Dedifferentiated amniotic fluid mesenchymal stem cell (primary cell): ENCODE measurements around the gene SLC16A6.
"Not testable (repeated sequence)": the region's sequence is repeated elsewhere in the genome, so short reads cannot be mapped to it uniquely, and the experiment has no call there.

Experiments used
- DNase-seq: peaks from one replicate; pipeline ENCODE4 v3.0.0-alpha.2; 2016; ENCODE audit errors: extremely low spot score

The SLC16A6 gene

DNA sequence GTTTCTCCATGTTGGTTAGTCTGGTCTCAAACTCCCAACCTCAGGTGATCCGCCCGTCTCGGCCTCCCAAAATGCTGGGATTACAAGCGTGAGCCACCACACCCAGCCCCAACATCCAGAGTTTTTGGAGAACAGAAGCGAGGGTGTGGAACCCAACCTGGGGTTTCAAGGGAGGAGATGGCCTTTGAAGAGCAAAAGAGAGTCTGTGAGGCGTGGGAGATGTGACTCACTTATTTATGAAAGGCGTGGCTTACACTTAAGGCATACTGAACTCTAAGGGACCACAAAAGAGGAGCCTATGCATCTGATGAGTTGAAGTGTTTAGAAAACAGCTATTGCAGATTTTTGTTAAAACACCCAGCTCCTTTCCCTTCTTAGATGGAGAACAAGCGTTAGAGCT is 19.2 kb upstream of the SLC16A6 start:
- no peak for DNase-seq

- DNase-seq = not testable (repeated sequence)
Measured at GRCh38 chr17:68309066-68309670, 18.2 kb upstream of the SLC16A6 start.

DNA sequence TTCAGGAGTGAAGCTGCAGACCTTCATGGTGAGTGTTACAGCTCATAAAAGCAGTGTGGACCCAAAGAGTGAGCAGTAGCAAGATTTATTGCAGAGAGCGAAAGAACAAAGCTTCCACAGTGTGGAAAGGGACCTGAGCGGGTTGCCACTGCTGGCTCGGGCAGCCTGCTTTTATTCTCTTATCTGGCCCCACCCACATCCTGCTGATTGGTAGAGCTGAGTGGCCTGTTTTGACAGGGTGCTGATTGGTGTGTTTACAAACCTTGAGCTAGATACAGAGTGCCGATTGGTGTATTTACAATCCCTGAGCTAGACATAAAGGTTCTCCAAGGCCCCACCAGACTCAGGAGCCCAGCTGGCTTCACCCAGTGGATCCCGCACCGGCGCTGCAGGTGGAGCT is 17.6 kb upstream of the SLC16A6 start:
- not testable (repeated sequence) for DNase-seq

DNA sequence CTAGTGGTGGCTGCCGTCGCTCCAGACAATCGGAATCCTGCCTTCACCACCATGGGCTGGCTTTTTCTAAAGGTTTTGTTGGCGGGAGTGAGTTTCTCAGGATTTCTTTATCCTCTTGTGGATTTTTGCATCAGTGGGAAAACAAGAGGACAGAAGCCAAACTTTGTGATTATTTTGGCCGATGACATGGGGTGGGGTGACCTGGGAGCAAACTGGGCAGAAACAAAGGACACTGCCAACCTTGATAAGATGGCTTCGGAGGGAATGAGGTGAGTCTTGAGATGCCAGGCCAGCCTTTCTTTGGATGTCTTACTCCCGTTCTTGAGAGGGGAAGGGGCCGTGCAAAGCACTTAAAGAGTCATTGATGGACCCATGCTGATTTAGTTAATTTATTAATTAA is 16.5 kb upstream of the SLC16A6 start:
- DNase-seq = no peak

GRCh38 chr17:68306819-68307218 is 15.9 kb upstream of the SLC16A6 start:
- no peak for DNase-seq

GRCh38 chr17:68305142-68305541 is 14.2 kb upstream of the SLC16A6 start:
- no peak for DNase-seq

DNA sequence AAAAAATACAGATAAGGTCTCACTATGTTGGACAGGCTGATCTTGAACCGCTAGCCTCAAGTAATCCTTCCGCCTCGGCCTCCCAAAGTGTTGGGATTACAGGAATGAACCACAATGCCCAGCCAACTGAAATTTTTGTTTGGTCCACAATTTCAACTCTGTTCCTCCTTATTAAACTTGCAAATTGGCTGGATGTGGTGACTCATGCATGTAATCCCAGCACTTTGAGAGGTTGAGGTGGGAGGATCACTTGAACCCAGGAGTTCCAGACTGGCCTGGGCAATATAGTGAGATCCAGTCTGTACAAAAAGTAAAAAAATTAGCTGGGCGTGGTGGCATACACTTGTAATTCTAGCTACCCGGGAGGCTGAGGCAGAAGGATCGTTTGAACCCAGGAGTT is 13.8 kb upstream of the SLC16A6 start:
- no peak for DNase-seq

- no peak for DNase-seq
Measured at GRCh38 chr17:68302666-68303065, 11.7 kb upstream of the SLC16A6 start.

- no peak for DNase-seq
Measured at GRCh38 chr17:68302066-68302564, 11.2 kb upstream of the SLC16A6 start.

GRCh38 chr17:68301438-68301959 is 10.6 kb upstream of the SLC16A6 start:
- DNase-seq = no peak

DNA sequence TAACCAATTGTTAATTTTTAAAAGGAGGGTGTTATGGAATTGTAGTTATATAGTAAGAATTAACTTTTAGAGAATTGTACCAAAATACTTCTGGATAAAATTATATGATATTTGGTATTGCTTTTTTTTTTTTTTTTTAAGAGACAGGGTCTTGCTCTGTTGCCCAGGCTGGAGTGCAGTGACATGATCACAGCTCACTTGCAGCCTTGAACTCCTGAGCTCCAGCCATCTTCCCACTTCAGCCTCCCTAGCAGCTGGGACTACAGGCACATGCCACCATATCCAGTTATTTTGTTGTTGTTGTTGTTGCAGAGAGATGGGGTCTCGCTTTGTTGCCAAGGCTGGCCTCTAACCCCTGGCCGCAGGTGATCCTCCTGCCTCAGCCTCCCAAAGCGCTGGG is 8.9 kb upstream of the SLC16A6 start:
- no peak for DNase-seq

- DNase-seq = no peak
Measured at GRCh38 chr17:68298601-68299000, 7.7 kb upstream of the SLC16A6 start.

- DNase-seq = peak; percentile 12
Measured at GRCh38 chr17:68297195-68297594, 6.3 kb upstream of the SLC16A6 start.

DNA sequence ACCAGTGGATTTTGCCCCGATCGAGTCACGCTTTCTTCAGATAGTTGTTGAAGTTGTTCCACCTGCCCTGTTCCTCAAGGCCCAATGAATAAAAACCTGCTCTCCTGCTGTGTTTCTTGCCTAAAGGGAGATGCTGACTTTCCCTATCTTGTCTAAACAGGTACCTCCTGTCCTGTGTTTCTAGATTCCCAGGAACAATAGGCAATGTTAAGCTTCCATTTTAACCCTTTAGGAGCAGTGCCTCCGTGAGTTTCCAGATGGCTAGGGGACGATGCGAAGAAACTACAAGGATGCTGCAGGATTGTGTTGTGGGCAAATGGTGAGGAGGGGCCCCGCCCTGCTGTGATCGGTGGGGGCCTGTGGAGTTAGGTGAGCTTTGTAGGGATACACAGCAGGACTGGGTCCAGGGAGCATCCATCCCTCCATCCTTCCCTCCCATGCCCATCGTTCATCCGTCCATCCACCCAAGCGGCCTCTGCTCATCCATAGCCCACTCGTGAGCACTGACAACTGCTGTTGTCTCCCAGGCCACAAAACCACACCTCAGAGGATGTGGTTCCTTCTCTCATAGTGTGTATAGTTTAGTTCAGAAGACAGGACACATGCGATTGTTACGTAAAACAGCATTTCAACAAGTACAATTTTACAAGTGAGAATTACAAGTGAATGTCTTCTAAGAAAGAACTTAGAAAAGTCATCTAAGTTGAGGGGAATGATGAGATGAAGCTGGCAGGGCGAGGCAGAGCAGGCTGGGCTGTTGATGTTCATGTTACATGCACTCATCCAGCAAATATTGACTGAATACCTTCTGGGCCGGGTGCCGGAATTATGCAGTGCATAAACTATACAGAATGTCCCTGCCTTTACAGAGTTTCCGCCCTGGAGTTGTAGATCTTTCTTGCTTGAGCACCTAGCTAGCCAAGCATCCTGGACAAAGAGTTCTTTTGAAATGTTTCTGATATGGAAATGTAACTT is 5.6 kb upstream of the SLC16A6 start:
- no peak for DNase-seq

DNA sequence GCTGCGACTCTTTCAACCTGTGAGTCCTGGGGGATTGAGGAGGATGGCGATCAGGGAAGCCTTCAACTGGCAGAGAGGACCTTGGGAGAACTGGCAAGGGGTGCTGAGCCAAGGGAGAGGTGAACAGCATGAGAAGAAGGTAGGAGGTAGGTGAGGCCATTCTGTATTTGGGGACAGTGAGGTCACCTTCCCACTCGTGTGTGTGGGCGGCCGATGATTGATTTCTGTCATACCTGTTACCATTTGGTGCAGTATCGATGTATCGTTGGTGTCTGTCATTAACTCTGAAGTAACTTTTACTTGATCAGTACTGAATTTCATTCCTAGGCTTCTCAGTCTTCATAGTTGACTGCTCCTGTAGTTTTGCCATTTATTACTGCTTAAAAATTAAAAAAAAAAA is 4.2 kb upstream of the SLC16A6 start:
- DNase-seq = no peak

- DNase-seq = no peak
Measured at GRCh38 chr17:68294617-68295016, 3.7 kb upstream of the SLC16A6 start.

DNA sequence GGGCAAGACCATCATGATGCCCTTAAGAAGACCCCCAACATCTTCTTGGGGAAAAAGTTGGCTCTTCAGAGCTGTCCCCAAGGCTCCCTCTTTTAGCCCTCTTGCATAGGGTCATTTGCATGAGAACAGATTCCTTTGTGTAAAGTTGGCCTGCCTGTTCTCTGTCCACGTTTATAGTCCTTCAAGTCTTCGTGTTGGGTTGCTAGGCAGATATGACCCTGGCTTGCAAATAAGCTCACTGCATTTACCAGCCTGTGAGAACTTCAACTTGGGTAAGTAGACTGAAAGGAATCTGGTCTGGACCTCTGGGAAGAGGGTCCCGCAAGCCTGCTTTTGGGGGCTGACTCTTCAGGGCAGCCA is 3.2 kb upstream of the SLC16A6 start:
- DNase-seq = no peak

DNA sequence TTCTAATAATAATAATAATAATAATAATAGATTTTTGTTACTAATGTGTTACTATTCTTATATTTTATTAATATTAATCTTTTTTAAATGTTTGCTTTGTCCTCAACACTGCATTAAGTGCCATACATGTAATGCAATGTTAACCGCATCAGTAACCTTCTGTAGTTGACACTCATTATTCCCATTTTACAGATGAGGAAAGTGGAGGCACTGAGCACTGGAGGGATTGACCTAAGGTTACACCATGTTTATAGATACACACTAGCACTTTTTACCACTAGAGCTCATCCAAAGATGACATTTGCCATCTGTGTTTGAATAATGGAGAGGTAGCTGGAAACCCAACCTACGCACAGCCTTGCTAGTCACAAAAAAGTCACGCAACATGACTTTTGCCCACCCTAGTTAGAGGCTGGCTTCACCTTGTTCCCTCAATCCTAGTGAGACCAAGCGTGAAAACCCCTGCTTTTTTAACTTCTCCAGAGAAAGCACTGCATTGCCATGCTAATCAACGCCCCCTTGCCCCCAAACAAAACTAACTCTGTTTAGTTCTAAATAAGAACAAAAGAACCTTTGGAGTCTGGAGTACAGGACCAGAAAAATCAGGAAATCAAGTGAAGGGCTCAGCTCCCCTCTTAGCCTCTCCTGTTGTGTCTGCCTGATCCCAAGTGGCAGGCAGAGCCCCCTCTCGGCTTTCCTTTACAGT is 2.7 kb upstream of the SLC16A6 start:
- no peak for DNase-seq

DNA sequence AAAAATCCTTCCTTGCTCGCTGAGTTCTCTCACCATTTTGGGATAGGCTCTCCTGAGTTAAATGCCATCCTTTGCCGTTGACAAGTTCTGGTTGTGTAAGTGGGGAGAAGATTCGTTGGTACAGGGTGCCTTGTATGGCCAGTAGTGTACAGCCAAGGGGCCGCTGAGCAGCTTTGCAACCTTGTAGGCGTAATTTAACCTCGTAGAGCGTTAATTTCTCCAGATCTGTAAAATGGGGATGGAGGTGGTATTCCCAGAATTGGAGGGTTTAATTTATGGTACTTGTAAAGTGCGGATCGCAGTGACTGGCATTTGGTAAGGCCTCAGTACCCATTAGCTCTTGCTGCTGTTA is 1.7 kb upstream of the SLC16A6 start:
- DNase-seq = no peak

GRCh38 chr17:68291836-68292688 is 1.1 kb upstream of the SLC16A6 start:
- DNase-seq = no peak

- no peak for DNase-seq
Measured at GRCh38 chr17:68290268-68290954, 516 bp downstream of the SLC16A6 start.
